Stimulated activated CD4-positive, alpha-beta T cell treated with anti-CD3 and anti-CD28 coated beads, Interleukin-15, amount 100 ng/mL, for 48 hours (primary cell): ENCODE results near the gene PARN.

Experiments used
- DNase-seq, 2 donors: peaks; one replicate each; pipeline ENCODE4 v3.0.0-alpha.2; 2020; ENCODE audit warnings: low read depth in 2 of 2

PARN gene

DNA sequence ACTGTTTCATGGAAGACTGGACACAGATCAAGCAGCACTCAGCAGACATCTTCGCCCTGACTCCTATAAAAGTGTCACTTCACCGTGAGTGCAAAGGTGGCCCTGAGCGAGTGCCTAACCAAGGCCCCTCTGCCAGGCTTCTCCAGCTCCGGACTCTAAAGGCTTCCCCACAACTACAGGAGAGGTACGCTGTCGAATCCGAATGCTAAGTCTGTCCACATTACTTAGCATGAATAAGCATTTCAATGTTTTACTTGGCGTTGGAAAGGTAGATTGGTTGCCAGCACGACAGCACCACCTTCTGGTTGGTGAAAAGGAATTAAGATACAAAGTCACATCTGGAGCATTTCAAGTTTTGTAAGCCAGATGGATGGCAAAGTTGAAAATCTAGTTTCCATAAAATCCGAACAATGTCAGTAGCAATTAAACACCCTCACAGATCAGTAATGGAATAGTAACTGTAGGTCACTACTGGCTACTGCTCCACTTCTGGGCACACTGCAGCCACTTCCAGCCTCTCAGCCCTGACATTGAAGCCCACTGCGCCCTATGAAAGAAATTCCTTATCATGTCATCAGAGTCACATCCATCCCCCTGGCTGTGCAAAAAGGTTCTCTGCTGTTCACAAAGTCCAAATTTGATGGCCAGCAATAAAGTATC, 100.9 kb downstream of the PARN start:
- DNase-seq, result peak in 1 of 2 donors; percentile 32

DNA sequence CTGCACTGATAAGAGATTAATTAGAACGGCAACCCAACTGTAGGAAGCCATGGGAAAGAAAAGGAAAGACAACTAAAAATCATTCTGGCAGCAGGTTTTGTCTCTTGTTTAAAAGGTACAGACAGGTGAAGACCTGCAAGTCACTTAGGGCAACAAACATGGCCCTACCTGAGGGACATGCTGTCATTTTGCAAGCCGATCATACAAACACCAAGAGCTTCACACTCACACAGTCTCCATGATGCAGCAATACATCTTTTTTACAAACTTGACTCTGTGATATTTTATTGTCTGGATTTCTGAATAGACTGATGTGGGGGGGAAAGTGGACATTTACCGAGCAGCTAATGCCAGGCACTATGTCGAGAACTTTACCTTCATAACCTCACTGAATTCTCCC, 101.8 kb downstream of the PARN start:
- no peak for DNase-seq

DNA sequence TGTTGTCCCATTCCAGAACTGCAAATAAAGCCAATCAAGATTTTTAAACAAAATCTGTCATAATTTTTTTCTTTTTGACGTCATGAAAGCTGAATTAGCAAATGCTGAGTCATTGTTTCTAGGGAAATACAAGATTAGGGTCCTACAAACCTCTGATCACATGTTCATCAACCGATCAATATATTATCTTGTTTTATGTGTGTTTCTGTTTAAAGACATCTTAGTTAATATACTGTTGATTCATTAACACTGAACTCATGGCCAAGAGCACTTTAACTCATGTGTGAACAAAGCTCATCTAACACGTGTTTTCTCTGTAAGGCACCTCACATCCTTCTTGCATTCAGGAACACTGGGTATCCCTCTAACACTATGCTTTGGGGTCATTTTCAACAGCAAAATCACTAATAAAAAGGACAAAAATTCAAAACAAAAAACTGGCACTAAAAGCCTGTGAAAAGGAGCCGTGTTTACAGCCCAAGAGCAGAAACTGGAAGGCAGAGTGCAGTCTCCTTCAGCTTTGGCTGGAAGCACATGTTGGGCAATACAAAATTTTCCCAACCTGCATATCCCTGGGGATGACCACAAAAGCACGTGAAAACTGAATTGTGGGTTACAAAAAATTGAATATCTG, 102.5 kb downstream of the PARN start:
- no peak for DNase-seq

DNA sequence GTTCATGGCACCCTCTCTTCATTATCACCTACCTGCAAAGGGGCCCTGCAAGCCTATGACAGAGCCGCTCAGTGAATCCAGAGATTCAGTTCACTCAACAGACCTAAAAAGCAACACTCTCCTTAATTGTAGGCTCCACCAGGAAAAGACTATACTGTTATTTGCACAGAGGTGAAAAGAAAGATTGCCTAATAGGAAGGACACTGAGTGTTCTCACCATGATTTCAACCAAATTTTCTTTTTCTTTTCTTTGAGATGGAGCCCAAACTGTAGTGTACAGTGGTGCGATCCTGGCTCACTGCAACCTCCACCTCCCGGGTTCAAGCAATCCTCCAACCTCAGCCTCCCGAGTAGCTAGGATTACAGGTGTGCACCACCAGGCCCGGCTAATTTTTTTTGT, 104.5 kb downstream of the PARN start:
- no peak for DNase-seq

DNA sequence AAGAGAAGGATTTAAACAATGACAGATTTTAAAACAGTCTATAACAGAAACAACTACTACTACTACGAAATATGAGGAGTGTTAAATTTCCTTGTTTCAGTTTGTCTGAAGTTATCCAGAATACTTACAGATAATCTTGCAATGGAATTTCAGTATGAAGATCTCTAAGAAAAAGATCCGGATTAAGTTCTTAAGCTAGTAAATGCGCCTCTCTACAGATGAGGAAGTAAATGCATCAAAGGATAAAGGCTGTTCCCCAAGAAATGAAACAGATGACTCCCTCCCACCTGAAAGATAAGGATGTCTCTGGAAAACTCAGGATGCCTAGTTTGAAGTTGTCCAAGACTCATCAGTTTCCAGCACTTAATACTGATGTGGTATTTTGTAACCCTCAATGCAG, 105.1 kb downstream of the PARN start:
- no peak for DNase-seq

DNA sequence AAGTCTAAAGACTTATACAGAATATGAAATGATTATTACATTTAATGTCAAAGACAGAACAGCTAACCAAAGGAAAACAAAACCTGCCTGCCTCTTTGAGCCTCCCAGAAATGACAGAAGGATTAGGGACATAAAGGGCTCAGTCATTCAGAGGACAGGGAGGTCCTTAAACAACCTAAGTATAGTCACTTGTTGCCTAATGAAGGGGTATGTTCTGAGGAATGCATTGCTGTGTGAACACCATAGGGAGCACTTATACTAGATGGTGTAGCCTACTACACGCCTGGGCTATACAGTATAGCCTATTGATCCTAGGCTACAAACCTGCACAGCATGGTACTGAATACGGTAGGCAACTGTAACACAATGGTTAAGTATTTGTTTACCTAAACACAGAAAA, 106.4 kb downstream of the PARN start:
- no peak for DNase-seq

DNA sequence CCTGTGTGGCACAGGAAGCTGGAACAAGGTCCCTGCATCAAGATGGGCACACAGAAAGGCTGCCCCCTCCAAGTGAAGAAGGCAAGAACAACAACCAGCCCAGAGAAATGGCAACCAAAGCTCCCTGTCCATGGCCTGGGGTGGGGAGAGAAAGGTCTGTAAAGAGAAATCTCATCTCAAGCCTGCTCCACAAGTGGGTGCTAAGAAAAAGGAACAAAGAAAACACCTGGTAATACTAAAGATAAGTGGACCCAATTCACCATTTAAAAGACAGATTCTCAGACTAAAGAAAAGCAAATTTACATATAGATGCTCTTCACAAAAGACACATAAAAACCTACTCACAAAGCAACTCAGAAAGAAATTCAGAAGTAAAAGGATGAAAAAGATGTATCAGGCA, 107.4 kb downstream of the PARN start:
- no peak for DNase-seq

DNA sequence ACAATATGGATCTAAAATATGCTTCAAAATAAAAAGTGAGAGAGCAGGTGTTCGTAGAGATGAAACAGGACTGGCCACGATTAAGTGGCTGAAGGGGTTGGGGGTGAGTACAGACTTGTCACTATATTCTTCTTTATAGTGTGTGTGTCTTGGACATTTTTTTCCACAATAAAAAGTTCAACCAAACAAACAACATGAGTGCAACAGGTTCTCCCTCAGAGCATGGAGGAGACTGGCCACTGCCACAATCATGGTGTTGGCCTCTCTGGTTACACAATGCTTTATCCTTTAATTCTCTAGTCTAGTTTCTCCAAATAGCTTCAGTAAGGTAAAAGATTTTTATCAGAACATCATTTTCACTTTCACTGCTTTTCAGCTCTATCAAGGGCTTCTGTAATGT, 109.3 kb downstream of the PARN start:
- DNase-seq, result no peak

DNA sequence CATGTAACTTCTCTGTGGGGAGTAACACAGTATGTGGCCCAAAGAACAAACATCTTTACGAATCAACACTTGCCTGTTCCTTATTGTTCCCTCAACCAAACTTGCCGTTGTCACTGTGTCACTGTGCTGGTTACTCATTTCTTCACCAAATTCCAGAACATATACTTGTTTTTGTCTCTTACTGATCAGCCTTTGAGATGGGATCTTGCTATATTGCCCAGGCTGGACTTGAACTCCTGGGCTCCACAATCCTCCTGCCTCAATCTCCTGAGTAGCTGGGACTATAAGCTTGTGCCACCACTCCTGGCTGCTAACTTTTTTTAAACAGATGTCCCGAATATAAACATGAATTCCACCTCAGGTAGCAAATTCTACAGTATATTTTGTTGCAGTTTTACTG, 115.1 kb downstream of the PARN start:
- DNase-seq, result no peak

DNA sequence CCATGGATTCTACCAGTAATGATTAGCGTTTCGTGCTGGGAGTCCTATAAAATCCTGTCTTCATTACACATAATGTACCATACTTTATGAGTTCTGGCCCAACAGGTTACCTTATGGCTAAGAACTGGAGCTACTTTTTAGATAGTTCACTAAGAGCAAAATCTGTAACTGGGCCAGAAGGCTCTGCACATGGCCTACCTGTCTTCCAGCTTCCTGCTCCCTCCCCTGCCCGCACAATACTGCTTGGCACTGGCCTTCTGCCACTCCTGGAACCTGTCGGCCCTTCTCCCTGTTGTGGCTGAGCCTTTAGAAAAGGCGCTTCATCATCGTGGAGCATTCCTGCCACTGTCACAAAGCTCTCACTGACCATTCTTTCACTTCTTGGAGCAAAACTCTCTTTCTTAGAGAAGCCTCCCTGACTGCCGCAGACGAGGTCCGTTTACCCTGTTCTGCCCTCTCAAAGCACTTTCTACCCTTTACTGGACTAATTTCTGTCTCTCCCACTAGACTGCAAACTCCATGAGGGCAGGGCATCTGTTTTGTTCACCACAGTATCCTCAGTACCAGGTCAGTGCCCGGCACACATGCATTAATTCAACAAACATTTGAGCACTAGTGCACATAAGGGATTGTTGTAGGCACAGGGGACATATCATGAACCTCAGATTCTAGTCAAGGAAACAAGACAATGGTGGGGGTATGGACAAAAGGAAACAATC, 116.5 kb downstream of the PARN start:
- no peak for DNase-seq

DNA sequence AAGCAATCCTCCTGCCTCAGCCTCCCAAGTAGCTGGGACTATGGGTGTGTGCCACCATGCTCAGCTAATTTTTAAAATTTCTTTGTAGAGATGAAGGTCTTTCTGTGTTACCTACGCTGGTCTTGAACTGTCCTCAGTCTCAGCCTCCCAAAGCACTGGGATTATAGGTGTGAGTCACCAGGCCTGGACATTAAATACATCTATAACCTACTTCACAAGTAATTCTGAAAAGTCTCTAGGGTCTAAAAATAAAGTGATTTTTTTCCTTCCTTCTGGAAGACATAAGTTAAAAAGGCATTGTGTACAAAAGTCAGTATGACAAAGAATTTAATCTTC, 118.3 kb downstream of the PARN start:
- no peak for DNase-seq

DNA sequence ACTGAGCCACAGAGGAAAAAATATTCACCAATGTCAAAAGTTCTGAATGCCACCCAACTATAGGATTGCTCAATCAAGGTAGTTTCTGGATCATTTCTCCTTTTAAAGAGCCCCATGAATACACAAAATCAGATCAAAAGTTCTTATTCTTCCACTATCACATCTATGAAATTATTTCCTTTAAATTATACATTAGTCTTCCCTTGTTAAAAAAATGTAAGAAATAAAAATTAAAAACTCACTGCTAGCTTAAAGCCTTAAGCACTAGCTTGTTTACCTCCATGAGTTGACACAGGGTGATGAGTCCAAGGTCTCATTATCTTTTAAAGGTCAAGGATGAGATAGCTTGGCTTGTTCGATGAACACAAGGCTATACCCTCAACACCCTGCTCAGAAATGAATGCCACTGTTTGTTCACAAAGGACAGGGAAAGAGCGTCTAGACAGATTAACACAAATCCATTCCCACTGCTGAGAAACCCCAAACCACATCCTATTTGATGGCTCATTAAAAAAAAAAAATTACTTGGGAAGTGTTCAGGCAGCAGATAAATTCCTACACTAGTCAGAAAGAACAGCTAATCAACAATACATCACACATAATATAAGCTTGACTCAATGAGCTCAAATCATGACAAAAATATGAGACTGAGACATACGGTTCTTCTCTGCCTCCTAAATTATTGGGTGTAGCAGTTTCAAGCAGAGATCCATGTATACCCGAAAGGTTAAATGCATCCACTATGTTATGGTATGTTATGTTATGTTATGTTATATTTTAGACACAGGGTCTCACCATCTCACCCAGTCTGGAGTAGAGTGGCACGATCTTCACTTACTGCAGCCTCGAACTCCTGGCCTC, 118.9 kb downstream of the PARN start:
- DNase-seq, result no peak

DNA sequence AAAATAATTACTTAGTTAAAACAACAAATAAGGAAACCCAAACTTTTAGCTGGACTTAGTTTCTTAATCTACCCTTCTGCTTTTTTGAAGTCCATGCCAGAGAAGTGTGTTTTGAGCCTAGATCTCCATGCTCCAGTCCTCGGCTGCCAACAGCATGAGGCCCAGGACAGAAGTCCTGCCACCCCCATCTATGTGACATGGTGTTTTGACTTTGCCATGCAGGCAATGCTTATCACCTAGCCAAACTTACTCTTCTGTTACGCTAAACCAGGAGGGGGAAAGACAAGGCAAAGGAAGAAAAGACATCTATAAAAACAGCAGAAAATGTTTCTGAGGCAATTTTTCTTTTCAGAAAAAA, 119.5 kb downstream of the PARN start:
- DNase-seq, result no peak

DNA sequence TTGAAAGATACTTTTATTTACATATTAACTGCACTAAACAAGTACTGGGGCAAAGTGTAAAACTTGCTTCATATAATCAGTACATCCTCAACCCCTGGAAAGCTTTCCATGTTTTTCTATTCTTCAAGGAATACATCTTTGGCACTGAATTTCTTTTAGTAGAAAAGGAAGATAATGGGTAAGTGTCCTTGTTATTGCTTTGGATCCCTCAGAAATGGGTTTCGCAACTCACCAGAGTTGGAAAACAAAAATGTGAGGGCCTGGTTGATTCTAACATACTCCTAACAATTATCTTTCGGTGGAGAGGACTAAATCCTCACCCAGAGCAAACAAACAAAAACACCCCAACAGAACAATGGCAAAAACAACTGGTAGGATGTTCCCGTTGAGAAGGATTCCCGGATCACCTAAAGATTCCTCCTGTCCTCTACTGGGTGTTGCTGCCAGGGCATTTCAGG, 120.4 kb downstream of the PARN start:
- DNase-seq, result no peak

DNA sequence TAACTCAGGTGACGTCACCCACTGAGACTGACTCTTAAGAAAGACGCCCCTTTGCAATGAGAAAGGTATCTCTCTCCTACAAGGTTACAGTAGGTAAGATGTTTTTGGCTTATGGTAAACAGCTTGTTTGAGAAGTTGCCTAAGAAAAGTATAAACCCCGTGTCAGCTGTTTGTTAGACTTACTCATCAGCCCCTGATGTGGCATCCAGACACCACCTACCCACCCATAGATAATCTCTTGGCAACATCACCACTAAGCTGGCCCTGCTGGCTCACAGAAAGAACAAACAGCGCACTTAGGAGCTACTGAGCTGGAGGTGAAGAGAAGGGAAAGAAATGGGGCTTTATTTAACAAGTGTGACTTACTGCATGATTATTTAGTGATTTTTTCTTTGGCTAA, 121.0 kb downstream of the PARN start:
- DNase-seq, result no peak

DNA sequence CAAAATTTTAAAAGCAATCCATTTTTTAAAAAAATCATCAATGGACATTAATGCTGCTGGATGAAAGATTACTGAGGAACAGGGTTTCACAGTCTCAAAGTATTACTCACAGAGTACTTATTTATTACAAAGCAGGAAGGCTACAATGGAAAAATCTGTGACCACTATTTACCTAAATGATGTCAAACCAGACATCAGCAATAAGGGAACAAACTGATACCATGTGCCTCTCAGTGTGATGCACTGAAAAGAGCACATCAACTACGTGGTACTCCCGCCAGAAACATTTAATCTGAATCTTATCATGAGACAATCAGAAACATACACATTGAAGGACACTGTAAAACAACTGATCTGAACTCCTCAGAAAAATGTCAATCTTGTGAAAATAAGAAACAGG, 124.2 kb downstream of the PARN start:
- no peak for DNase-seq

DNA sequence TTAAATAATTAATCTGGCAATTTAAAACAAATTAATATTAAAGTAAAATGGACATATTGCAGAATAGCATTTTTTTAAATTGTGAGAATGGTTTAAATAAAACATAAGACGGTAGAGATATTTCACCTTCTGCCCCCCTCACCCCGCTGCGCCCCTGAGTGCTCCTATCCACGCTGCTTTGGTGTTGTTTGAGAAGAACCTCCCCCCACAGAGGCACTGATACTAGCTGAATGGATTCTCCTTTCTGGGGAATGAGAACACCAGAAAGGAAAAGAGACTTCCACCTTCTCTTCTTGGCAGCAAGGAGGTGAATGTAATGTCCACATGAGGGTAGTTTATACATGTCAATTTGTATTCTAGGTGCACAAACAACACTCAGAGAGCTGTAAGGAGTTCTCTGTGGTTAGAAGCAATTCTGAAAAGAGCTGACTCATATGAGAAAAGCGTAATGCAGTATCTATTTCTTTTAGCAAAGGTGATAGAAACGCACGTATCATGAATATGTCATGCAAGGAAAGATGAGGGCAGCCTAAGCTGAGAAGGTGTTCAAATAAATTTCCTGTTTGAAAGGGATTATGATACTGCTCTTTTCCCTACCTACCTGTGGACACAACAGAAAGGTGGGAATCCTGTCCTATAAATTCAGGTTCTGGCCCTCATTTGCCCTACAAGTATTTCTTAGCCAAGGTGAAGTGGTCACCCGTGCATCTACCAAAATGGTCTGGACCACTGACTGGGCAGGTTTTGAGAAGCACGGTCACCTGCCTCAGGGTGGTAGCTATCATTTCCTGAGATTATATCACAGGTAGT, 126.9 kb downstream of the PARN start:
- DNase-seq, result no peak

DNA sequence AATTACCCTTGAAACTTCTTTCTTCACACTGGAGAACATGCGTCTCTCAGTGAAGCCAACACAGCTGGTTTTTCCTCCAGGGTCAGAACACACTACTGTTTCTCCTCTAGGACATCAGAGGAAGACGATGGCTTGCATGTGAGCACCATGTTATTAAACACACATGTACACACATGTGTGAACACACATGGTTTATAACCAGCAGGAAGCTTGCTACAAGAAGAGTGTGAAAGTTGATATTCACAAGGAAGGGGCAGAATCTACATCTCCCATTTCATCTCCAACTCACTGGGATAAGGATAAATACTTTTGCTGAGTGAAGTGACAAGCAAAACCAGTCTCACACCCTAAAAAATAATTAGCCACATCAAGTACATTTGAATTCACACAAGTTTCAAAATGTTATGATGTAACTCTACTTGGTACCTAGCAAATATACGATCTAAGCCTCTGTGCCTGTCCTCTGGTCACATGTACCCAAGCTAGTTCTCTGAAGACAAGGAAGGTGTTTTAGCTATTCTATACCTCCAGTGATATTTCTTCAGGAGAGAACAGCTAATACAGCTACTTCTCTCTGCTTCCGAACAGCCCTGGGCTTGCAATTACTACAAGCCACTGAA, 127.7 kb downstream of the PARN start:
- no peak for DNase-seq

DNA sequence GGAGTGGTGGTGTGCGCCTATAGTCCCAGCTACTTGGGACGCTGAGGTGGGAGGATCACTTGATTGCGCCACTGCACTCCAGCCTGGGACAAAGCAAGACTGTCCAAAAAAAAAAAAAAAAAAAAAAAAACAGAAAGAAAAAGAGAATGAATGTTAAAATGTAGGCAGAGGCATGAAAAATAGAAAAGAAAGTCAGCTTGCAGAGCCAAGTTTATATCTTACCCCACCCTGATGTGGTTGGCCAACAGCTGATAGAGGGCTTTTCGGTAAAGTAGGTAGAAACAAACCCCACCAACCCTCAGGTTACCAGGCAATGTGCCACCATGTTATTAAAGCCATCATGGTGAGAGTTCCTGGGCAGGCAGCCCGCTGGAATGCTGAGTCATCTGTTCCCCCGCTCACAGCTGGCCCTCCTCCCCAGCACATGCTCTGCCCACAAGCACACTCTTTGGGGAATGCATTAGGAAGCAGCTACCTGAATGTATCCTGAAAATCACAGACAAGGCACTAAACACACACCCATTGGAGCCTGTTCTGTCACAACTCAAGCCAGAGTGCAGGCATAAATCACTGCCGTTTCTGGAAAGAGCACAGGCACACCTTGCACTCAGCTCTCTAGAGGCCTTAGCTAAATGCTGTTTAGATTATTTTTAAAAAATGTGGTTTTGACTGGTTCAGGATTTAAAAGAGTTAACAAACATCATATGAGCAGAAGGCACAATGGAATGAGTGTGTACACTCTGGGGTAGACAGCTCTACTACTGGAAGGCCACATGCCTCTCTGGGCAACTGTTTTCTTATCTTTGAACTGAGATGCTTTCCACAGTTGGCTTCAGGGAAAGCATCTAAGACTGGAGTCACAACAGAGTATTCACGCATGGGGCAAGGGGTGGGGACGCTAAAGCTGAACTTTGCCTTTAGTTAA, 128.5 kb downstream of the PARN start:
- no peak for DNase-seq

DNA sequence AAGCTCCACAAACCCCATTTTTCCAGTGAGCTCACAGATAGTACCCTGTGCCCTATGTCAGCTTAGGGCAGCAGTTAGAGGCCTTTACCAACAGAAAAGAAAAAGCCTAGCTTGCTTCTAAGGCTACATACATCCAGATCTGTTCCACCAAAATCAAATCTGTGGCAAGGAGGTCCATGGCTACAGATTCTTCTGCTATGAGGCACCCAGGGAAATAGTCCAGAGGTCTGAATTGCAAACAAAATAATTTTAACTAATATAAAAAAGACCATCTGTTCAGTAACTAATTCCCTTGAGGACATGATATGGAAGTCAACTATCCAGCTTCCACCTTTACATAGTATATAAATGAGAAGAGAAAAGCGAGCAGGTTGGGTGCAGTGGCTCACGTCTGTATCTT, 129.3 kb downstream of the PARN start:
- DNase-seq, result no peak
